ENCODE measurements around the gene PNKD.
A peak's percentile ranks its signal among the peaks of the same experiment; 100 is the strongest.
"Not testable (repeated sequence)": the region's sequence is repeated elsewhere in the genome, so short reads cannot be mapped to it uniquely, and the experiment has no call there.

Gene PNKD

DNA sequence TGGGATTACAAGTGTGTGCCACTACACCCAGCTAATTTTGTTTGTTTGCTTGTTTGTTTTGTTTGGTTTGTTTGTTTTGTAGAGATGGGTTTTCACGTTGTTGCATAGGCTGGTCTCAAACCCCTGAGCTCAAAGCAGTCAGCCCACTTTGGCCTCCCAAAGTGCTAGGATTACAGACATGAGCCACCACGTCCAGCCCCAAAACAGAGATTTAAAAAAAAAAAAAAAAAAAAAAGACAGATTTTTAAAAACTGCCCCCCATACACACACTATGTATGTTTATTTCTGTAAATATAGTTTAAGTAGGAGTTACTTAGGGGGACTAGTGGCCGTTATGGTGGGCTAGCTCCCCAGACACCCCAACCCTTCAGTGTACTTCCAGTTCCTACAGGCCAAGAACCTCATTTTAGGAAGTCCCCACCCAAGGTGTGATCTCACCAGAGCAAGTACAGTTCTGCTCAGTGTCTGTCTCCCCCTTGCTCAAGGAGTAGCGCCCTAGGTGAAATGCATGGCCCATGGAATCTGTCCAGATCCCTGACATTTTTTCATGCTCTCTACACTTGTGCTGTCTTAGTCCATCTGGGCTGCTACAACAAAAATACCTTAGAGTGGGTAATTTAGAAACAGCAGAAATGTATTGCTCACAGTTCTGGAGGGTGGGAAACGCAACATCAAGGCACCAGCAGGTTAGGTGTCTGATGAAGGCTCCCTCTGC, 23.6 kb downstream of the PNKD start:
- no peak for DNase-seq

DNA sequence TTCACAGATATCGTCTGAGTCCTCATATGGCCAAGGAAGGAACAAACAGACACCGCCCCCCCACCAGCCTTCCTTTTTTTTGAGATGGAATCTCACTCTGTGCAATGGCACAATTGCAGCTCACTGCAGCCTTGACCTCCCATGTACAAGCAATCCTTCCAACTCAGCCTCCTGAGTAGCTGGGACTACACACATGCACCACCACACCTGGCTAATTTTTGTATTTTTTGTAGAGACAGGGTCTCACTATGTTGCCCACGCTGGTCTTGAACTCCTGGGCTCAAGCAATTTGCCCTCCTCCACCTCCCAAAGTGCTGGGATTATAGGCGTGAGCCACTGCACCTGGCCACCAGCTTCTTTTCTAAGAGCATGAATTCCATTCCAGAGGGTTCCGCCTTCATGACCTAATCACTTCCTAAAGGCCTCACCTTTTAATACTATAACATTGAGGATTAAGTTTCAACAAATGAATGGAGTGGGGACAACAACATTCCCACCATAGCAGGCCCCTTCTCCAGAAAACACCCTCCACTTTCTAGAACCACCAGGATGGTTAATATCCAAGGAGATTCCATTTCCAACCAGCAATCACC, 24.2 kb downstream of the PNKD start:
- DNase-seq: no peak

DNA sequence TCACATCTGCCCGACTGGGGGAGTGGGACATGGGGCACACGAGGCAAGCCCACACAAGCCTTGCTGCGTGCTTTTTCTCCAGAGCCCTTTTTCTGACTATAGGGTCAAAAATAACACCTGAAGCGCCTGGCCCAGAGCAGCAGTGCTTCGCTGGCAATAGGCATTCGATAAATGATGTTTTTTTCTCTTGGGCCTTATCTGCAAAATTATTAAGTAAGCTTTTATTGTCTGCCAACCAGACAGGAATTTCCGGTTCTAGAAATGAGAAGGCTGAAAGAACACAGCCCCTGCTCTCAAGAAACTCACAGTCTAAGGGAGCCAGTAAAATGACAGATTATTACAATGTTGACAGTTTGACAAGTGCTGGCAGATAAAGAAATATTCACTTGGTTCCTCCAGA, 24.7 kb downstream of the PNKD start:
- no peak for DNase-seq

DNA sequence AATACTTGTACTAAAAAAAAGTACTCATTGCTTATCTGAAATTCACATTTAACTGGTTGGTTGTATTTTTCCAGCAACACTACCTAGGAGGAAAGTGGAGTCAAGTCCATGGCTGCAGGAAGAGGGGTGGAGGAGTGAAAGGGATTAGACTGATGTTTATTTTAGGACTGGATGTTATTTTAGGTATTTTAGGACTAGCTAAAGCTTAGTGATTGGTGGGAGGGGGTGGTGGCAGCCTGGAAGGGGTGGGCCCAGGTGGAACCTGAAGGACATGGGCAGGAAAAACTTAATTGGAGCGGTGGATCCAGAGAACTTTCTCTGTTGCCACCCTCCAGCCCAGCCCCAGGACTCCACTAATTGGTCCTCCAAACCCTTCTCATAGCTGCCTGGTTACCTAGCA, 25.9 kb downstream of the PNKD start:
- no peak for DNase-seq

DNA sequence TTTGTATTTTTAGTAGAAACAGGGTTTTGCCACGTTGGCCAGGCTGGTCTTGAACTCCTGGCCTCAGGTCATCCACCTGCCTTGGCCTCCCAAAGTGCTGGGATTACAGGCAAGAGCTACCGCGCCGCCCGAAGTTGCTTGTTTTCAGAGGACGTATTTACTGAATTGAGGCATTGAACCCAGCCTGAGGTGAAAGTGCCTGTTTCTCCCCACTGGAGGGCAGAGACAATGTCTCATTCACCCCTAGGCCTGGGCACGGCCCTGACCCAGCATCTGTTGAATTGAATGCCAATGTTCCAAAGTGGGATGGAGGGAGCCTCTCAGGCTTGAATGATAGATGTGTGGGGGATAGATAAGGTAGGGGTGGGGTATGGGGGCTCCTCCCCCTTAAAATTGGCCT, 26.5 kb downstream of the PNKD start:
- no peak for DNase-seq

DNA sequence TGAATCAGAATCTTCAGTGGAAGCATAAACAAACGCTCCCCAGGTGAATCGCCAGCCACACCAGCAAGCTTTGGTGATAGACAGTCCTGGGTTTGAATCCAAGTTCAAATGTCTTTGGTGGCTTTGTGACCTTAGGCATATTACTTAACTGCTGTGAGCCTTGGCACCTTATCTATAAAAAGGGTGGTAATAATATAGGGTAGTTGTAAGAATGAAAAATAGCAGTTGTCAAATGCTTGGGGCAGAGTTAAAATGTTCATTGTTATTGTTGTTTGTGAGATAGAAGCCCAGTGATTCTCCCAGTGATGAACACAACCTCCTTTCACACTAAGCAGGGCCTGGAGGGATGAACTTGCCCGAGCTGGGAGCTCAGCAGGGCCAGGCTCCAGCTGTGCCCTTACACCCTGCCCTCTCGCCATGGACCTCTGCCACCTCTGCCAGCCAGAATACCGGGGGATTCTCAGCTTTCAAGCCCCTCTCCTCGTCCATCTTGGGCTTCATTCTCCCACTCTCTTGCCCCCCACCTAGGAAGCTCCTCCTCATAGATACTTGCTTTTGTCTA, 28.1 kb downstream of the PNKD start:
- DNase-seq: no peak

DNA sequence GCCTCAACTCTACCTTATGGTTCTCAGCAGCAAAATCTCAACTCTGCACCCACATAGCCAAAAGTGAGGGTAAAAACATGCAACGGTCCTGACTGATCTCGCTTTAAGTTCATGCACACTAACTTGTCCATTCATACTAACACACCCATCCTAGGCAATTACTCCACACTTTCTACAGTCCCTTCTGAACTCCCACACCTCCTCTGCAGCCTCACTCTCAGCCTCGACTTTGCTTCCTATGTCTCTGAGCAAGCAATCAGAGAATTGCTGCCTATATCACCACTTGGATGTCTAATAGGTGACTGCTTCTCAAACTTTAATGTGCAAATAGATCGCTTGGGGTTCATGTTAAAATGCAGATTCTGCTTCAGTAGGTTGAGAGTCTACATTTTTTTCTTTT, 29.8 kb downstream of the PNKD start:
- no peak for DNase-seq

DNA sequence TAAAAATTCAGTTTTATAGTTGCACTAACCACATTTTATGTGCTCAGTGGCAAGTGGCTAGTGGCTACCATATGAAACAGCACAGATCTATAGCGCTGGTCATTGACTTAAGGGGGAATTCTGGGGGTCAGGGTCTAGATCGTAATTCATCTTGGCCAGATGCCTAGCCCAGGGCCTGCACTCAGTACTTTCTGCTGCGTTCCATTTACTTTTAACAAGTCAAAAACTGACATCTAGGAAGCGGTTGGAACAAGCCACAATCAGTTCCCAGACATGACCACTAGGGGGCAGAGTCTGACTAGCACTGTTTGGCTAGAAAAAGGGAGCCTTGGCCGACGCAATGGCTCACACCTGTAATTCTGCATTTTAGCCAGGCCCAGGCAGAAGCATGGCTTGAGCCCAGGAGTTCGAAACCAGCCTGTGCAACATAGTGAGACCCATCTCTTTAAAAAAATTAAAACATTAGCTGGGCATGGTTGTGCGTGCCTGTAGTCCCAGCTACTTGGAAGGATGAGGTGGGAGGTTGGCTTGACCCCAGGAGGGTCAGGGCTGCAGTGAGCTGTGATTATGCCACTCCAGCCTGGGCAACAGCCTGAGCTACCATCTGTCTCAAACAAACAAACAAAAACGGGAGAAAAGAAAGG, 31.0 kb downstream of the PNKD start:
- peak; percentile 76 to 79 for DNase-seq

DNA sequence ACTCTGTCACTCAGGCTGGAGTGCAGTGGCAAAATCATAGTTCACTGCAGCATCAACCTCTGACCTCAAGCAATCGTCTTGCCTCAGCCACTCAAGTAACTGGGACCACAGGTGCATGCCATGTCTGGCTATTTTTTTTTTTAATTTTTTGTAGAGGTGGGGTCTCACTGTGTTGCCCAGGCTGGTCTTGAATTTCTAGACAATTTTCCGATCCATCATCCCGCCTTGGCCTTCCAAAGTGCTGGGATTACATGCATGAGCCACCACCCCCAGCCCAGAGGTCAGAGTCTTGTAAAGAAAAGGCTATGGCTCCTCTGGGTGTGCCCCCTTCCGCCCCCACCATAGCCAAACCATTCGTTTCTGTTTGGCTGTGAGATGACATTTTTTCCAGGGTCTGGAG, 35.1 kb downstream of the PNKD start:
- DNase-seq: no peak

DNA sequence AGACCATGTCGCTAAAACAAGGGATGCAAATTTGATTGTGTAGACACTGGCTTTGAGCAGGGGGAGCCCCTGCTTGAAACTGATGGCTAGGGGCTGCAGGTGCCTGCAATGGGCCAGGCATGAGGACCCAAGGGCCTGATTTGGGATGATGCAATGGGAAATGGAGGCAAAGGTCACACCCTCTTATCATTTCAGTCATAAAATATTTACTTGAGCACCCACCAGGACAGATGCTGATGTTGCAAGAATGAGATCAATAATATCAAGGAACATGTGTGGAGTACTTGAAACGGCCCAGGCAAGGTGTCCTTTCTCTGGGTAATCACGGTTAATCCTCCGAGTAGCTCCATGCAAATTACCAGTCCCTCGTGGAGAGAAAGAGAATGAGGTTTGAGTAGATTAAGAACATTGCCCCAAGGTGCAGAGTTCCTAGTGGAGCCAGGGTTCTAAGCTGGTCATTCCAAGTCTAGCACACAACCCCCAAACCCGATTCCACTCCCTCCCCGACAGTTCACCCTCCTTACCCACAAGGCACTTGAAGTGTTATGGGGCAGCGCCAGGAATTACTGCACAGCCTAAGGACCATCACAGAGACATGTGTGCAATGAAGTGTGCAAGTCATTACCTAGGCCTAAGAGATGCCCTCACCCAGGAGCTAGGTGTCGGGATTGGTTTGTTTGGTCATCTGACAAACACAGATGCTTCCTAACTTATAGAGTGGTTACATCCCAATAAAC, 36.0 kb downstream of the PNKD start:
- no peak for DNase-seq

DNA sequence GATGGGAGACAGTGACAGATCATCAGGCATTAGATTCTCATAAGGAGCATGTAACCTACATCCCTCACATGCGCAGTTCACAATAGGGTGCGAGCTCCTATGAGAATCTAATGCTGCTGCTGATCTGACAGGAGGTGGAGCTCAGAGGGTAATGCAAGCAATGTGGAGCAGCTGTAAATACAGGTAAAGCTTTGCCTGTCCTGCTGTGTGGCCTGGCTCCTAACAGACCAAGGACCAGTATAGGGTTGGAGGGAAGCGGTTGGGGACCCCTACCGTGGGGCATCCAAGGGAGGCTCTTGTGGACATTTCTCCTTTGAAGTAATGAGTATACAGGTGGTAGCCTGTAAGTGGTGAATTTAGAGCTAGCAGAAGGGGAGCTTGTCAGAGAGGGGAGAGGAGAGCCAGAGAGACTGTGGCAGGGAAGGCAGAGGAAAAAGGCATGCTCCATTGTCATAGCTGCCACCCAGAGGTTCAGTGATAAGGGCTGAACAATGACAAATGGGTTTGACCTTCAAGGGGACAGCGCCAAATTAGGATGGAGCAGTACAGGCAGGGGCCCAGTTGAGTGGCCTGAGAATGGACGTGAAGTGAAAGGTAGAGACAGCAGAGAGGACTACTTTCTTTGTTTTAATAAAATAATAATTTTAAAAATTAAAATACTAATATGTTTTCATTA, 37.2 kb downstream of the PNKD start:
- DNase-seq: no peak

DNA sequence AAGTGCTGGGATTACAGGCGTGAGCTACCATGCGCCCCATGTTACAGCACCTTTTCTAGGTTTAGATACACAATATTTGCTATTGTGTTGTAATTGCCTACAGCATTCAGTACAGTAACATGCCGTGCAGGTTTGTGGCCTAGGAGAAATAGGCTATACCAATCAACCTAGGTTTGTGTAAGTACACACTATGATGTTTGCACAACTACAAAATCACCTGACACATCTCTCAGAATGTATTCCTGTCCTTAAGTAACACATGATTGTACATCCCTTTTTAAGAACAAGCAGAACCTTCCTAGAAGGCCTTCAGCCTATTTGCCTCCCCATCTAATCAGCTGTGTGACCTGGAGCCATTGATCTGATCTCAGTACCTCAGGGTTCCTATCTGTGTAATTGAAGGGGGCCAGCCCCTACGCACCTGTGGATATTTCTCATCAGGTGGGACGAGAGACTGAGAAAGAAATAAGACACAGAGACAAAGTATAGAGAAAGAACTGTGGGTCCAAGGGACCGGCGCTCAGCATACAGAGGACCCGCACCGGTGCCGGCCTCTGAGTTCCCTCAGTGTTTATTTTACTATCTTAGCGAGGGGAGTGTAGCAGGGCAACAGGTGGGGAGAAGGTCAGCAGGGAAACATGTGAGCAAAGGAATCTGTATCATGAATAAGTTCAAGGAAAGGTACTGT, 40.7 kb downstream of the PNKD start:
- DNase-seq: no peak

DNA sequence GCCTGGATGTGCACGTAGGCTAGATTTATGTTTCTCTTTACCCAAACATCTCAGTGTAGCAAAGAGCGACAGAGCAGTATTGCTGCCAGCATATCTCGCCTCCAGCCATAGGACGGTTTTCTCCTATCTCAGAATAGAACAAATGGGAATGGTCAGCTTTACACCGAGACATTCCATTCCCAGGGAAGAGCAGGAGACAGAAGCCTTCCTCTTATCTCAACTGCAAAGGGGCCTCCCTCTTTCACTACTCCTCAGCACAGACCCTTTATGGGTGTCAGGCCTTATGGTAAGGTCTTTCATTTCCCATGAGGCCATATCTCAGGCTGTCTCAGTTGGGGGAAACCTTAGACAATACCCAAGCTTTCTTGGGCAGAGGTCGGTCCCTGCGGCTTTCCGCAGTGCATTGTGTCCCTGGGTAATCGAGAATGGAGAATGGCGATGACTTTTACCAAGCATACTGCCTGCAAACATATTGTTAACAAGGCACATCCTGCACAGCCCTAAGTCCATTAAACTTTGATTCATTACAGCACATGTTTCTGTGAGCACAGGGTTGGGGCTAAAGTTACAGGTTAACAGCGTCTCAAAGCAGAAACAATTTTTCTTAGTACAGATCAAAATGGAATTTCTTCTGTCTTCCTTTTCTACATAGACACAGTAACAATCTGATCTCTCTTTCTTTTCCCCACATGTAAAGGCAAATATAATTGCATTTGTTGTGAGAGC, 41.4 kb downstream of the PNKD start:
- DNase-seq: not testable (repeated sequence)

DNA sequence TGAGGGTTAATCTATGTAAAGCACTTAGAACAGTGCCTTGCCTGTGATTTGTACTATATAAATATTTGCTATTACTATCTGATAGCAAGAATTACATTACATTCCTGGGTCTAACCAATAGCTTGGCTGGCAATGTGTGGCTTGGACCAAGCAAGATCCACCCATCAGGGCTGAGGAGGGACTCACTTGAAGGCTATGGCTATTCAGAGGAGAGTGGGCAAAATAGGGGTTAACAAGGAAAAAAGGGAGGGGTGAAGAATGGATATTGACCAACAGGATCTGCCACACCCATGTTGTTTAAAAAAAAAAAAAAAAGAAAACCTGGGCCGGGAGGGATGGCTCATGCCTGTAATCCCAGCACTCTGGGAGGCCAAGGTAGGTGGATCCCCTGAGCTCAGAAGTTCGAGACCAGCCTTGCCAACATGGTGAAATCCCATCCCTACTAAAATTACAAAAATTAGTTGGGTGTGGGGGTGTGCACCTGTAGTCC, 42.0 kb downstream of the PNKD start:
- DNase-seq: no peak

DNA sequence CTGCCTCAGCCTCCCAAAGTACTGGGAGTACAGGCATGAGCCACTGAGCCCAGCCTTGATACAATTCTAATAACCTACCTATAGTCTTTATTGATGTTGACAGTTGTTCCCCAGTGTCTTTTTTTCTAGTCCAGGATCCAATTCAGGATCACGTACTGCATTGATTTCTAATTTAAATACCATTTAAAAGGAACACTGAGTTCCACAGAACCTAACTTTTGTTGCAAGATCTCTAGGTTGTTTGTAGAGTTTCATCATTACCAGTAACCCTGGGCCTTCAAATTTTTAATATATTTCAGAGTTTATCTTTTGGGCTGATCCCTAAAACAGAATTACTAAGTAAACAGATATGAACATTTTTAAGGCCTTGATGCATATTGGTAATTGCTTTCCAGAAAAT, 43.0 kb downstream of the PNKD start:
- DNase-seq: no peak

DNA sequence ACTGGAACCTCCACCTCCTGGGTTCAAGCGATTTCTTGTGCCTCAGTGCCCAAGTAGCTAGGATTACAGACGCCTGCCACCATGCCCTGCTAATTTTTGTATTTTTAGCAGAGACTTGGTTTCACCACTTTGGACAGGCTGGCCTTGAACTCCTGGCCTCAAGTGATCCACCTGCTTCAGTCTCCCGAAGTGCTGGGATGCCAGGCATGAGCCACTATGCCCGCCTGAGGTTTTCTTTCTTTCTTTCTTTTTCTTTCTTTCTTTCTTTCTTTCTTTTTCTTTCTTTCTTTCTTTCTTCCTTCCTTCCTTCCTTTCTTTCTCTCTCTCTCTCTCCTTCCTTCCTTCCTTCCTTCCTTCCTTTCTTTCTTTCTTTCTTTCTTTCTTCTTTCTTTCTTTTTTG, 44.4 kb downstream of the PNKD start:
- not testable (repeated sequence) for DNase-seq

DNA sequence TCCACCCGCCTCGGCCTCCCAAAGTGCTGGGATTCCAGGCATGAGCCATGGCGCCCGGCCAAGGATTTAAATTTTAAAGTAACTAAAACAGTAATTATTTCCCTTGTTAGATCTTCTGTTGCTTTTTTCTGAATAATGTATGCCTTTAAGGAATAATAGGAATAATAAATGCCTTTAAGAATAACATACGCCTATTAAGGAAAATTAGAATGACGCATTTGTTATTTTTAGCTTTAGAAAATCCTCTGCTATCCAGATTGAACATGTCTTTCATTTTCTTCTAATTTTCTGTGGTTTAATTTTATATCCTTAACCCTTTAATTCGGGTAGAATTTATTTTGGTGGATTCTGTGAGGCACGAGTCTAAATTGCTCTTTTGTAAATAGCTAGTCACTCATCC, 45.1 kb downstream of the PNKD start:
- no peak for DNase-seq

DNA sequence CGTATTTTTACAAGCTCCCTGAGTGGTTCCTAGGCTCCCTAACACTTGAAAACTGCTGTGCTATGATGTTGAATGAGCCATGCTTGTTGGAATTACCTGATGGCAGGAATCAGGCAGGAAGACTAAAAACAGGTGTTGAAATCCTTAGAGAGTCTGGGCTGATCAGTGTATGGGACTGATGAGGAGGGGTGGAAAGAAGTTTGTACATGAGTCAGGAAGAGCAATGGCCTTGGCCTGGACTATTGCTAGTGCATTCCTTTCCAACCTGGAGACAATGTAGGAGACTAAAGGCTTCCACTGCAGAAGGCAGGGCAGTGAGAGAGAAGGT, 46.9 kb downstream of the PNKD start:
- no peak for DNase-seq

DNA sequence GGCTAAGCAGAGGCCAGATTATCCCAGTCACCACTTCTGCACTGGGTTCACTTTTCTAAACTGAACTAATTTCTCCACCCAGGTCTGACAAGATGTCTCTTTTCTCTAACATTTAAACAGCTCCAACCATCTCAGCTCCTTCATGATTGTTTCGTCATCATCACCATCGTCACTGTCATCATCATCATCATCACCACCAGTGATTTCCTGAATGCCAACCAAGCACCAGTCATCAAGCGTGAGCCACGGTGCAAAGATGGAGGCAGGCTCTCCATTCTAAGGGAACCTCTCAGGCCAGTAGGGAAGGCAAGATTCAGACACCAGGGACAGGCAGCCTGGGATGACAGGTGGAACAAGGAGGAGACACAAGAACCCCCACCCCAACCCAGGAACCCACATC, 47.5 kb downstream of the PNKD start:
- DNase-seq: no peak

DNA sequence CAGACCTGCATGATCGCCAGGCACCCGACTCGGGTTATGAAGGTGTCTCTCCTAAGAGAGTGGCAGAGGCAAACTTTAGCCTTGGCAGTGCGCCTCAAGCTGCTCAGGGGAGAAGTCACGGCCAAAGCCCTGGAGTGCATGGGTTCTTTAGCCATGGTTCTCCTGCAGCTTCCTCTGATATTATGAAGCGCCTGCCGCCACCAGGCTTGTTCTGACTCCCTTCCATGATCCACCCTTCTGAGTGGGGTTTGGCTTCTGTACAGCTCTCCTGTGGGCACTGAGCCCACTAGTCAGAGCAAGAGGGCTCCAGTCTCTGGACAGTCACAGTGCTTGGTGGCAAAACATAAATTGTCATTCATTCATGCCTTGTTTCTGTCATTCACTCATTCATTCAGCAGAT, 47.9 kb downstream of the PNKD start:
- no peak for DNase-seq

DNA sequence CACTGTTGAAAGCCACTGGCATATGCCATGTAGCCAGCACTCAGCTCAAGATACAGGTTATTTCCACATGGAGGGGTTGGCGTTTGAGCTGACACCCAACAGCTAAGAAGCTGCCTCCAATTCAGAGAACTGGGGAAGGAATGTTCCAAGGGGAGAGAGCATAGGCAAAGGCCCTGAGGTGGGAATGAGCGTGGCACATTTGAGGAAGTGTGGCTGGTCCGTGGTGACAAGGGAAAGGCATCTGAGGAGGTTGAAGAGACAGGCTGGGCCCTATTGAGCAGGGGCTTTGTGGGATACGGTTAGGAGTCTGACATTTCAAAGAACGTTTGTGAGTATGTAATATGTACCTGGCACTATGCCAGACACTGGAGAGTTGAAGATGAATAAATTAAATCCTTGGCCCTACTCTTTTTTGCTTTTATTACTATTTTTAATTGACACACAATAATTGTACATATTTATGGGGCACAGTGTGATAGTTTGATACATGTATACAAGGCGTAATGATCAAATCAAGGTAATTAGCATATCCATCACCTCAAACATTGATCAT, 49.6 kb downstream of the PNKD start:
- no peak for DNase-seq
